GM21528 (cell line): ENCODE results near the gene CHD6.

Experiments used
- ATAC-seq: cut with Tn5 transposase; IDR thresholded peaks from one replicate; pipeline ENCODE4 v1.9.1; 2021; ENCODE audit warnings: mild to moderate bottlenecking, moderate library complexity; ENCODE audit not compliant: unreplicated experiment, low FRiP score

CHD6 gene

DNA sequence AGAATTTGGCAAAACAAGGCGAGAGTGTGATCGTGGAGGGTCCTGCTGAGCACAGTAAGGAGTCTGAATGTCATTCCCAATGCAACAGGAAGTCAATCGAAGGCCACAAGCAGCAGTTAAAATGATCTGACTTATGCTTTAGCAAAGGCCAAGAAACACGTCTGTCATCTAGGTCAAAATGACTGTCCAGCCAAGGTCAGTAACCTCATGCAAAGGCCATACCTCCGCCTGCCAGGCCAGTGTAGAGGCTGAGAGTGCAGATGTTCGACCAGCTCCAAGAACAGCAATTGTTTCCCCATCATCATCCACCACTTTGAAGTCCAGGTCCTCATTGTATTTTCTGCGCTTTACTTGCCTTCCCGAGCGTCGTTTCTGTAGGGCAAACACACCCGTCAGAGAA, 105.6 kb downstream of the CHD6 start:
- no peak for ATAC-seq

DNA sequence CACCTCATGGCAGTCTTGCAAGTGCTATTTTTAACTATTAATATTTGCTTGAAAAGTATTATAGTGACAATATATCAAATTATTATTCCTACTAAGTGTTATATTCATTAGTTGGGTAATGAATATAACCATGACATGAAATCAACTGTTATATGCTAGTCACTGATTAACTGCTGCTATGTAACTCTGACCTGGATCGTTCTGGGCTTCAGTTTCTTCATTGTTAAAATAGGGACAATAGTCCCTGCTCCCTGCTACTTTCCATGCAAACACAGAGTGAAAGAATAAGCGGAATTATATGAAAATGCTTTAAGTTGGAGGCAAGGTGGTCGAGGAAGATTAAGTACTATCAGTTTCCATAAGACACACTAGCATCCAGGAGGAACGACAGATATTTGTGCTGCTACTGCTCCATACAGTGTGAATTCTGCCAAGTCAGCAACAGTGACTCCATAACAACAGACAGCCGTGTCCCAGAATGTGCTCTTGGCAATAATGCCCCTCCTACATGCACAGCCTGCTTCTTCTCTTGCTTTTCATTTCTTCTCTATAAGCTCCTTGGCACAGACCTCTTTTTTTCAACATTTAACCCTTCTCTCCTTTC, 107.2 kb downstream of the CHD6 start:
- ATAC-seq, result no peak

DNA sequence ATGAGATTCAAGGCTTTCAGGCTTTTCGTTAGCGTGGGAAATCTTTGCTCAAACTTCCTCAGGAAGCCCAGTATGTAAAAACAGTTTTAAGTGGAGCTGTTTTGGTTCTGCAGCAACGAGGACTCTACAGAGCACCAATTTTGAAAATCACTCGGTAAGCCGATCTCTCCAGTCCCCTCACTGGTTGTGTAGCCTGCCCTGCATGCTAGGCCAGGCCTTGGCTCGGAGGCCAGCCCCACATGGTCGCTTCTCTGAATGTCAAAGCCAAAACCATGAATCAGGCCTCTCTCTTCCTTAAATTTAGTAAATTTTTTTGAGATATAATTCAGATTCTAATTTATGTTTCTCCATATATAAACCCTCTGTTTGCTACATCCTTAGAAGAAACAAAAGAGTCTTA, 108.0 kb downstream of the CHD6 start:
- ATAC-seq, result no peak

DNA sequence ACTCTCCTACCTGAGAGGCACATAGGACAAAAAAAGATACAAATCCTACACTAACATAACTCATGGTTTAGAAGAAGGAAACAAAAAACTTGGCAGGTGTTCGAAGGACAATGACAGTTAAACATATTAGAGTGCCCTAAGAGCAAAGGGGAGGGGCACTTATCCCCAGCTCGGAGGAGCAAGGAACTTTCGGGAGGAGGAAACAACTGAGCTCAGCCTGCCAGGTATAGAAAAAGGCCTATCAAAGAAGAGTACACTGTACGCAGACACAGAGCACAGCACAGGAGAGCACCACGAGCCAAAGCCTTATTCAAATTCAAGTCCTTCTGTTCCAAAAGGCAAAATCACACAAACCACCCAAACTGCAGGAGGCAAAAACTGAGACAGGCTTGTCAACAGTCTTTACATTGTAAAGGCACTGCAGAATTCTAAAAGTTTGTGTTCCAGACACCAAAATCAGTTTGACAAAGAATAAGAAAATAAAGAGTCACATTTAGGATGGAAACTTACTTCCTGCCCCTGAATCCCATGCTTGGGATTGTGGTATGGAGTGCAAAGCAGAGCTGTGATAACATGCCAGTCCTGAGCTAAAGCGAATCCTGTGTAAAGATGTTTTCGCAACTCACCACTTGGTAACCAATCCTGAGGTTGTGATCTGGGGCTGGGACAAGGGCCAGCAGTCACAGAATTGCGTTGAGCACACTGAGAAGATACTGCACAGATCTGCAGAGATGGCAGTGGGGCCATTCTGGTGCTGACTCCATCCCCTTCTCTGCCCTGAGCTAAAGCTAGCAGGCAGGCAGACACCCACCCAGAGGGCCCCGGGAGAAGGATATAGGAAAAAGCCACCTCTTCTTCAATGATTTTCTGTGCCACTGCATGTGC, 108.6 kb downstream of the CHD6 start:
- no peak for ATAC-seq

DNA sequence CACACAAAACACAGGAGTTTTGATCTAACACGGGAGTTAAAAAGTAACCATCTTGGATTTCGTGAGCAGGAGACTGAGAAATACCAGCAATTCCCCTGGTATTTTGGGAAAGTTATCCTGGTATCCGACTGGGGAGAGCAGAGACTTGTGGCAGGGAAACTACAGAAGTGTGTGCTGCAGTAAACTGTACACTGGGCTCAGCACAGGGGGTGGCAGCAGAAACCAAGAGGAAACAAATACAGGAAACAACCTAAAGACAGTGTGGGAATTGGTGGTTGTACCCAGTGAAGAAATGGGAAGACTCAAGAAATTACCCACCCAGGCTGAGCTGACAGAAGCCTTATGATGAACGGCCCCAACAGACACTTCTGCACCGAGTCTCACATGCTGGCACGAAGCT, 109.8 kb downstream of the CHD6 start:
- ATAC-seq, result no peak

DNA sequence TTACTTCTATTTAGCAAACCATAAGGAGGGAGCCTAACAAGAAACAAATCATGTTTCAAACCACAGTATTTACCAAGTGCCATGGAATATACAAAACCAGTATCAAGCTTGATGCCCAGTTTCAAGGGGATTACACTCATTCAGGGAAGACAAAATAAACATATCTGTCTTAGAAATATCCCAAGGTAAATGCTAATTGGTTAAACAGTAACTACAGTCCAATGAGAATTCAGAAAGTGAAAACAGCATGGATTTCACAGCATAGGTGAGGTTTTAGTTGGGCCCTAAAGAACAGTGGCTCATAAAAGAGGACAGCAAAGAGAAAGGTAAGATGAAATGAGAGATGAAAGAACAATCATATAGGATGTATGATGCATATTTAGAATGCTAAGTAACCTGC, 110.3 kb downstream of the CHD6 start:
- no peak for ATAC-seq

DNA sequence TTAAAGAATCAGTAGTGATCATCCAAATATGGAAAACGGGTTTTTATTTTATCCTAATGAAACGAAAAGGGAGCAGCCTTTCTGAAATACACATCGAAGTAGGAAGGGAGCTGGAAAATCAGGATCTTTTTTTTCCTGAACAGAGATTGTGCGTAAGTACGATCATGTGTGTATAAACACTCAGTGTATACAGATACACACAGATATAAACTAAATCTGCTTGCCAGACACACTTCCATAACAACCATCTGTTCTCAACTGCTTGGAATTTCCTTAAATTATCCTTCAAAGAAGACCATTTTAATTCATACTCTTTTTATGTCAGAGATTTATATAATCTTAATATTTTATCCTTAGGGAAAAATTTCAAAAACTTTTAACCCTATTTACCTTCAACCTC, 110.7 kb downstream of the CHD6 start:
- ATAC-seq, result no peak

DNA sequence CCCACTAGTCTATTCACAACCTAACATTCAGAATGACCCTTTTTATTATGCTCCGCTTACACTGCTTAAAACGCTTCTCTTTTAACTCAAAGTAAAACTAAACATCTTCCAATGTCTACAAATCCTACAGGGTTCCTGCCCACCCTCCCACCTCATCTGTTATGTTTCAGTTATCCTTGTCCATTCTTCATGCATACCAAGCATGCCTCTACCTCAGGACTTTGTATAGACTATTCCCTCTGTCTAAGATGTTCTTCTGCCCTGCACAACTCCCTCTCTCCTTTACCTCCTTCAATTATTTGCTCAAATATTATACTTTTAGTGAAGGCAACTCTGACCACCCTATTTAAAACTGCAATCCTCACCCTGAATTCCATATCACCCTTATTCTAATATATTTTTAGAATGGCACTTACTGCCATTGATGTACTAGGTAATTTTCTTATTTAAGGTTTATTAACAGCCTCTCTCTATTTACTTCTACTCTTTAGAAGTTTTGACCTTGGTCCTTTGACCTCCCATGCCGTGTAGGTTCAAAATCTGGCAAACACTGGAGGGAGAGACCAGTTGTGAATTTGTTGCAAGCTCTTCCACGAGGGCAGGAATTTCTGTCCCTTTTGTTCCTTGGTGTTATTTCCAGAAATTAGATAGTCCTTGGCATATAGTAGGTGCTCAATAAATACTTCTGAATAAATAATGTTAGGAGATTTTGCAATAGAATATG, 111.8 kb downstream of the CHD6 start:
- ATAC-seq, result no peak

DNA sequence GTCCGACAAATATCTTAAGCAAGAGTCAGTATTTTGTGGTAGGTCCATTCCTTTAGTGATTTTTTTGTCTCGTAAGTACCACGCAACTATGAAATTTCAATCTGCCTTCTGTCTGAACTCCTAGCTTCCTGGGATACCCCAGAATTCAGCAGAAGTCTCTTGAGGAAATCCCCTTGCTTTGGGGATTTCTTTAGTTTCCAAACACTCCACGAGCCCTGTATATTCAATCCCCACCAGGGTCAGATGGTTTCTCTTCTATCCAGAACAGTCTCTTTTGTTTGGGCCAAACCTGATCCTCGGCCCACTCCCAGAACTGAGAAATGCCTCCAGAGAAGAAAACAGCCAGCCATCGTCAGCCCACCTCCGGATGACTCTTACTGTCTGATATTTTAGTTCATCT, 113.0 kb downstream of the CHD6 start:
- ATAC-seq, result no peak

DNA sequence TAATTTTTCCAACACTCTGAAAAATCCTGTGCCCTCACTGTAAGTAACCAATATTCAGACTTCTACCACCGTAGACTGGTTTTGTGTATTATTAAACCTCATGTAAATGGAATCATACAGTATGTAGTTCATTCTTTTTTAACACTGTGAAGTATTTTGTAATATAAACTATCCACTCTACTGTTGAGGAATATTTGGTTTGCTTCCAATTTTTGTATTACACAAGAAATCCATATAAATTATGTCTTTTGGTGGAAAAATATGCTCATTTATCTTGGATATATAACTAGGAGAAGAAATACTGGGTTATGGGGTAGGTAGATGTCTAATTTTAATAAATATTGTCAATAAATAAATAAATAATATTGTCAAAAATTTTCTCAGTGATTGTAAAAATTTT, 116.8 kb downstream of the CHD6 start:
- no peak for ATAC-seq

DNA sequence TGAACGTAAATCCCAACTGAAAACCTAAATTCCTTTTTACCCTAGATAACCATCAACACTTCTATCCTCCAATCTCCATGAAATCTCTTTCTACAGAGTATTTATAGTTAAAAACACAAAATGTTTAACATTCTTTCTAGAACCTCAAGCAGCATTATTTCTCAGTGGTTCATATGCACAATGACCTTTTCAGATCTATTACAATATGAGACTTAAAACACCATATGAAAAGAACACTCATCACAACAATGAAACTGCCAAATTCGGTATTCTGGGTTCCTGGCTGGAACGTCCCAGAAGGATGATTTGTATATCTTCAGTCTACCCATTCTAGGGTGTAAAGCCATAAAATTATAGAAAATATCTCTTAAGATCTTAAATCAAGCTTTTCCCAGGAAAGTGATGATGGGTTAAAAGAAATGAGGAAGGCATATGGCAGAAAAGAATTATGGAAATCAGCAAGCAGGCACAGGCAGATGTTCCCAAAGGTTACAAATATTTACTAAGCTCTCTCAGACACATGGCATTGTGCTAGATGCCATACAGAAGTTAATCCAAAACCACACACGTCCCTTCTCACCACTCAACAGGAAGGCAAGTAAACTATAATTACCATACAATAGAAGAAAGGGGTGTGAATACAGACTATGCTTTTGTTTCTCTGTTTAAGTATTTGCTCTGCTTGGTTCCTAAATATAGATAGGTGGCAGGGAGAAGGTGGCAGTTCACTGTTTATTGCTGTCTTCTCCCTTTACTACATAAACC, 118.0 kb downstream of the CHD6 start:
- ATAC-seq, result no peak

DNA sequence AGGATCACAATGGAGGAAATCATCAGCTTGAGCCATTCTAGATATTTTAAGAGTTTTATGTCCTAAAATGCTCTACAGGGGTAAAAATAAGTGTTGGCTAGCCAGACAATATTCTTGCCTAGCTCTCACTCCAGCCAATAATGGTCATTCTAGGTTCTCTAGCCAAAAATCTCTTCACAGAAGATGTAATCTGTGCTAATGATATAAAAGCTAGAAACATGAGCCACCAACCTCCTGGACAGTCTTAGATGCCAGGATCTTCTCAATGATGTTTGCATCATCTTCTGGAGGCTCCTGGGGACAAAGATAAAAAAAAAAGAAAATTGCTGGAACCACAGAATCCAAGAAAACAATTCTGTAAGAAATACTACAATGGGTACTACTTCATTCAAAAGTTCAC, 119.1 kb downstream of the CHD6 start:
- ATAC-seq, result no peak

DNA sequence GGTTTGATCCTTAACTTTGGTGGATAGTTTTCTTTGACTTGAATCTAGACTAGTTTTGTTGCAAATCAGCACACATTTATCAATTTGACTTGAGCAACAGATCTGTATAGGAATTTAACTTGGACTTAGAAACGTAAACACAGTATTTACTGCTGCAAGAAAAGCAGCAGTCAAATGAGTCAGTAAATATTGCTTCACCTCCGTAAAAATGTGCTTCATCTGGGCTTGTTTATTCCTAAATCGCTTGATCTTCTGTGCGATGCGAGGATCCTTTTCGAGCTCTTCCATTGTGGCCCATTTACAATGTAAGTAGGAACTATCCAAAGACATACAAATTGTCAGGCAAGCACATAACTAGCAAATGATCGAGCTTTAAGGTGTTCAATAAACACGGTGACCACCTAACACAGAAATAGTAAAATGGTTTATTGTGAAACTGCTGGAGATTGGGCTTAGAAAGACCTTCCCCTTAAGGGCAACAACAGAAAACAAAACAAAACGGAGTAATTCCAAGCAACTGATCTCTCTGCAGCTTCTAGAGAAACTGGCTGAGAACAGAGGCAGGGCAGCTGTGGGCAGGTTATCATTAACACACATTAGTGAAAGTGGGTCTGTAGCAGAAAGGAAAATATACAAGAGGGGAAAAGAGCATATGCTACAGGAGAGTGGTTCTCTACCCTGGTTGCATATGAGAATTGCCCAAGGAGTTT, 120.8 kb downstream of the CHD6 start:
- ATAC-seq, result no peak

DNA sequence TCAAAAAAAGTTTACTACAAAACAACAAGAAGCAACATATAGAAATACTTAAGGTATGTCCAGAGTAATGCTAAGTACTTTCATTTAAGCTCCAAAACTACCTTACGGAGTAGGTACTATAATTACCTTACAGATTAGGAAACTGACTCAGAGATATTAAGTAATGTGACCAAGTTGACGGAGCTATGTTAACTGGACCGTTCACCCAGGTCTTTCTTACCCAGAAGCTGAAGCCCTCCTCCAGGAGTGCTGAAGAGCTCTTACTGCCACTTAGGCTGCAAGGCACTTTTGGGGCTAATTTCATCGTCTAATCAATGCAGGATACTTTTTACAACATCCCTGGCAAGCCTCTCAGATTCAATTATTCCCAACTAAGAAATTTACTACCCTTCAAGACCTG, 123.7 kb downstream of the CHD6 start:
- ATAC-seq, result no peak

DNA sequence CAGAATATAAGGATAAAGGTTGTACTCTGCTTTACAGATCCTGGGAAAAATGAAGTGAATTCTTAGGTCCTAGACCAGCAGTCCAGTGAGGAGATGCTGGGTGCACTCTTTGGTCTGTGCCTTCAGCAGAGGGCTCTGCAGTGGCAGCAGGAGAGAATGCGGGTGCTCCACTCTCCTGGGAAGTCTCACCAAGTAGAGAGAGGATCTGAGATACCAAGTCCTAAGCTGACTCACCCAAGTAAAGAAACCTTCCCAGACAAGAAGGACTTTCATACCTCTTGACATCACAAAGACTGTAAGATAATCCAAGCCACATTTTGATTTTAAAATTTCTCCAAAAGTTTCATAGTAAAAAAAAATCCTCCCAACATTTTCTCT, 134.6 kb downstream of the CHD6 start:
- ATAC-seq, result no peak

DNA sequence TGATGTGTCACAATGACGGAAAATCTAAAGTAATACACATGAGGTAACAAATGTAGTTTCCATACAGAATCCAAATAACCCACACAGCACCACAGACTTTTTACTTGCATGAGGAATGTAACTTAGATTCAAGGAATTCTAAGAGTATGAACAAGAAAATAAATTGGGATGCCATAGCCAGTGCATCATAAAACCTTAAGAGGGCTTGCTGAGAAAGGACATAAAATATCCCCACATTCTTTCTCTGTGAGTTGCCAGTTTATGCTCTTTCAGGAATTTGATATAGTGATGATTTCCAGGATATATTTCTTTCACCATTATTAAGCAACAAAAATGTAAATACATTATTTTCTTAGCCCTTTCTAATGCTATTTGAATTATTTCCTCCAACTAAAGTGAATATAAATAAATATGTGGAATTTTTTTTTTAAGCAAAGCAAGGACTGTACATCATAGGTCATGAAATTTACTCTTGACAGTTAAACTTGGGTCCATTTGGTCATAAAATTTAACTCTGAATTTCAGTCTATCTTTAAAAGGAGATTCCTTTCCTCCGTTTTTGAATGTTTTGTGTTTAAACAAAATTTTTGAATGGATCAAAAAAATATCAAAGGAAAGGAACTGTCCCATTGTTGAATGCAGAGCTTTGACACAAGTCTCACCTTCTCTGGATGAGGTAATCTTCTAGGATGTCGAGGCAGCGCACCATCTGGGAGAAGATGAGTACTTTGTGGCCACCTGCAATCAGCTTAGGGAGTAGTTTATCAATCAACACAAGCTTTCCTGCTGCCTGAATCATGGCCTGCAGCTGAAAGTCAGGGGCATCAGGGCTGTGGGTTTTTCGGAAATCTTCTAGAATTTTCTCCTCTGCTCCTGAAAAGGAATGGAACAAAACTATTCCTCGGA, 135.3 kb downstream of the CHD6 start:
- ATAC-seq, result no peak

DNA sequence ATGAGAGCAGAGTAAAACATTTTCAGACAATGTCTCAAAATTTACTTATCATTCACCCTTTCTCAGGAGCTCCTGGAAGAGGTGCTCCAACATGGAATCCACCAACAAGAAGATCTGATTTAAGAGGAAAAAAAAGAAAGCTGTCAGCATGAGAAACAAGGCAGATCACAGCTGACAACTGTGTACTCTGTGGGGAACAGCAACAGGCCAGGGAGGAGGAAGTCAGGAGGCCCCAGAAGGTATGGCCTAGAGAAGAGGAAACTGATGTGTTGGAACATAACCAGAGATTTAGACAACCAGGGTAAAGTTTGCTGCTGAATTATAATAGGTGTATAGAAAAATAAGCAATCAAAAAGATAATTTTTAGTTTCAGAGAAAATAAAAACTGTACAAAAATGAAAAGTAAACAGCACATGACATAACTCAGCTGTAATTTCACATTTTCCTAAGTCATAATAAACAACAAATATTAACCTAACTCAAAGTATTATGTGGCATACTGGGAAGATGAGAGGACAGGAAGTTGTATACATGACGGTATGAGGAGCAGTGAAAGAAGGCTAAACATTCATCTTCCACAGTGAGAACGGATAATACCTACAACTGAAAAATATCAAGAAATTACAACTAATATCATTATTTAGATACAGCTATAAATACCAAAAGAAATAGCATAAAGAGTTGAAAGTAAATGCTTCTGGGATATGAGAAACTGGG, 138.0 kb downstream of the CHD6 start:
- no peak for ATAC-seq

DNA sequence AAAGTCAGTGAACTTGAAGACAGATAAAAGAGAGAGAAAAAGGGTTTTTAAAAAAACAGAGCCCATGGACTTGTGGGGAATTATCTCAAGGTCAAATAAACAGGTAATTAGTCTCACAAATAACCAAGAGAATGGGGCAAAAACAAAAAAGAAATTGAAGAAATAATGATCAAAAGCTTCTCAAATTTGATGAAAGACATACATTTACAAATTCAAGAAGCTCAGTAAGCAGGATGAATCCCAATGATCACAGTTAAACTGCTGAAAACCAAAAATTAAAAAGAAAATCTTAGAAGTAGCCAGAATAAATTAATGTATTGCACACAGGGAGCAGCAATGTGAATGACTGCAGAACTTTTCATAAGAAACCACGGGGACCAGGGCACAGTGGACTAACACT, 139.1 kb downstream of the CHD6 start:
- no peak for ATAC-seq

DNA sequence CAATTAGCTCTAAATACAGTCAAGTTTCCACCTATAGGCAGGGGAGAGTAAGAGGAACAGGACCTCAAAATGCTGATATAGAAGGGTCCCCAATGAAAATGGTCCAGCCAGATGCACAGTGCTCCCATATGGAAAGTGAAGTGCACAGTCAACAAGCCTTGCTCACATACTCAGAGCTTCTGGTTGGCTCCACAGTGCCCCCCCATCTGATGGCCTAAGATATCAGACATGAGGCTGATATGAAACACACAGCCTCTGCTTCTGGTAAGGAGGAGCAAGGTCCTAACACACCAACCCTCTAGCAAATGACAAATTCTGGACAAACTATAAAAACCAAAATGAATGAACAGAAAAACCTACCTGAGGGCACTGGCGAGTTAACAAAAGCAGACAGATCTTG, 140.2 kb downstream of the CHD6 start:
- ATAC-seq, result no peak
